IMR-90 (cell line): ENCODE data around the gene LPCAT4. TPM values are rescaled to one million over a fixed set of nuclear protein-coding genes. Genes with fewer than 3 reads are reported as not detected.
"Not testable (repeated sequence)": the region's sequence is repeated elsewhere in the genome, so short reads cannot be mapped to it uniquely, and the experiment has no call there.

Experiments
- ATAC-seq: fragments of 200-7000 bp; cut with Tn5 transposase; 2 replicates; pipeline ENCODE4 v1.9.1; 2020; ENCODE audit warnings: low read depth, mild to moderate bottlenecking, moderate library complexity
- BruUV-seq: library from RNA; stranded (reverse); fragments of 400-500 nt; replicated peaks from 2 replicates; lab custom pipeline; 2021; lab: Mats Ljungman, UMichigan
- CTCF ChIA-PET: fragments of 300-600 bp; formaldehyde crosslinking; extraction: SDS; loops from one replicate; lab custom pipeline; 2021; ENCODE audit warnings: antibody characterized with exemption; lab: Yijun Ruan, JAX
- POLR2A ChIA-PET: fragments of 300-600 bp; sonication (Branson Sonifier 250); formaldehyde crosslinking; loops from one replicate; lab custom pipeline; 2022; ENCODE audit warnings: antibody characterized with exemption; ENCODE audit not compliant: unreplicated experiment; lab: Charles Lee
- DNase-seq: peaks from one replicate; pipeline ENCODE4 v3.0.0; 2013
- H2AFZ ChIP-seq: replicated peaks from 2 replicates; pipeline ENCODE3; 2013; ENCODE audit warnings: low read length, mild to moderate bottlenecking; ENCODE audit not compliant: poor library complexity
- H2AK5ac ChIP-seq: 2 replicates; pipeline ENCODE4 v1.6.1; 2013; ENCODE audit warnings: low read depth, low read length, inconsistent platforms
- H2AK9ac ChIP-seq: replicated peaks from 2 replicates; pipeline ENCODE3; 2013; ENCODE audit warnings: mild to moderate bottlenecking, low read depth, low read length, moderate library complexity; ENCODE audit not compliant: poor library complexity
- H2BK120ac ChIP-seq: 2 replicates; pipeline ENCODE4 v1.6.1; 2013; ENCODE audit warnings: low read depth, low read length, inconsistent platforms
- H2BK15ac ChIP-seq: 3 replicates; pipeline ENCODE4 v1.6.1; 2013; ENCODE audit warnings: low read depth, low read length, inconsistent platforms
- H2BK20ac ChIP-seq: 2 replicates; pipeline ENCODE4 v1.6.1; 2013; ENCODE audit warnings: low read depth, mild to moderate bottlenecking, inconsistent platforms, low read length, moderate library complexity
- H2BK5ac ChIP-seq: 2 replicates; pipeline ENCODE4 v1.6.1; 2013; ENCODE audit warnings: mild to moderate bottlenecking, low read depth, low read length, inconsistent platforms; ENCODE audit not compliant: poor library complexity, severe bottlenecking
- H3K14ac ChIP-seq: replicated peaks from 2 replicates; pipeline ENCODE4 v1.6.1; 2013; ENCODE audit warnings: low read depth, low read length, inconsistent platforms
- H3K18ac ChIP-seq: 2 replicates; pipeline ENCODE4 v1.6.1; 2013; ENCODE audit warnings: low read depth, low read length, control low read depth
- H3K23ac ChIP-seq: 2 replicates; pipeline ENCODE4 v1.6.1; 2013; ENCODE audit warnings: low read depth, low read length, inconsistent platforms
- H3K27ac ChIP-seq: 2 replicates; pipeline ENCODE4 v1.5.1; 2013; ENCODE audit warnings: mild to moderate bottlenecking, control low read depth, low read length; ENCODE audit not compliant: insufficient read depth
- H3K27me3 ChIP-seq: 2 replicates; pipeline ENCODE4 v1.6.1; 2013; ENCODE audit warnings: low read length; ENCODE audit not compliant: control insufficient read depth, insufficient read depth
- H3K36me3 ChIP-seq: 2 replicates; pipeline ENCODE4 v1.6.1; 2013; ENCODE audit warnings: low read length, mixed read lengths; ENCODE audit not compliant: control insufficient read depth, insufficient read depth
- H3K4ac ChIP-seq: 2 replicates; pipeline ENCODE4 v1.6.1; 2013; ENCODE audit warnings: low read depth, low read length, inconsistent platforms
- H3K4me1 ChIP-seq: 2 replicates; pipeline ENCODE4 v1.6.1; 2013; ENCODE audit warnings: low read length, mixed read lengths; ENCODE audit not compliant: control insufficient read depth, insufficient read depth
- H3K4me2 ChIP-seq: 2 replicates; pipeline ENCODE4 v1.6.1; 2013; ENCODE audit warnings: low read depth, mild to moderate bottlenecking, control low read depth, low read length, moderate library complexity
- H3K4me3 ChIP-seq: 2 replicates; pipeline ENCODE4 v1.5.1; 2013; ENCODE audit warnings: low read depth, mild to moderate bottlenecking, control low read depth, low read length, moderate library complexity; ENCODE audit not compliant: insufficient read depth
- H3K56ac ChIP-seq: 2 replicates; pipeline ENCODE4 v1.6.1; 2013; ENCODE audit warnings: low read length, inconsistent platforms; ENCODE audit not compliant: insufficient read depth; ENCODE audit errors: extremely low read depth
- H3K79me1 ChIP-seq, 2 experiments: 2 replicates each; pipeline ENCODE4 v1.6.1; 2013; ENCODE audit warnings: low read length in 2 of 2, inconsistent platforms in 1 of 2, low read depth in 1 of 2
- H3K9ac ChIP-seq: 2 replicates; pipeline ENCODE4 v1.6.1; 2013; ENCODE audit warnings: low read depth, low read length, control low read depth
- H3K9me1 ChIP-seq: 2 replicates; pipeline ENCODE4 v1.6.1; 2013; ENCODE audit warnings: low read length, inconsistent platforms; ENCODE audit not compliant: insufficient read depth
- H3K9me3 ChIP-seq: 2 replicates; pipeline ENCODE4 v1.6.1; 2013; ENCODE audit warnings: low read length; ENCODE audit not compliant: control insufficient read depth, insufficient read depth
- H4K20me1 ChIP-seq: 2 replicates; pipeline ENCODE4 v1.6.1; 2013; ENCODE audit warnings: low read length, inconsistent platforms; ENCODE audit not compliant: insufficient read depth
- H4K5ac ChIP-seq: 2 replicates; pipeline ENCODE4 v1.6.1; 2013; ENCODE audit warnings: mild to moderate bottlenecking, low read depth, low read length, control low read depth
- H4K8ac ChIP-seq, 2 experiments: 2 replicates each; pipeline ENCODE4 v1.6.1; 2013; ENCODE audit warnings: low read depth in 2 of 2, low read length in 2 of 2, control low read depth in 1 of 2, inconsistent platforms in 1 of 2
- H4K91ac ChIP-seq: 2 replicates; pipeline ENCODE4 v1.6.1; 2013; ENCODE audit warnings: low read depth, low read length, inconsistent platforms; ENCODE audit not compliant: insufficient read depth
- BHLHE40 ChIP-seq: fragments of 150-350 bp; IDR thresholded peaks from 2 replicates; pipeline ENCODE4 v1.6.1; 2016; ENCODE audit warnings: mild to moderate bottlenecking, low read depth, low read length
- CHD1 ChIP-seq: IDR thresholded peaks from 2 replicates; pipeline ENCODE4 v1.6.1; 2012; ENCODE audit warnings: low read depth, low read length, improper control_type of control experiment
- MAZ ChIP-seq: IDR thresholded peaks from 2 replicates; pipeline ENCODE4 v1.6.1; 2012; ENCODE audit warnings: low read depth, mild to moderate bottlenecking, low read length, improper control_type of control experiment, moderate library complexity, borderline replicate concordance
- MXI1 ChIP-seq: IDR thresholded peaks from 2 replicates; pipeline ENCODE4 v1.6.1; 2012; ENCODE audit warnings: low read depth, mild to moderate bottlenecking, low read length, moderate library complexity, borderline replicate concordance
- NFE2L2 ChIP-seq: fragments of 150-350 bp; IDR thresholded peaks from 2 replicates; pipeline ENCODE4 v1.6.1; 2016; ENCODE audit warnings: low read depth, mild to moderate bottlenecking, low read length
- RAD21 ChIP-seq: IDR thresholded peaks from 2 replicates; pipeline ENCODE4 v1.6.1; 2012; ENCODE audit warnings: low read length, improper control_type of control experiment
- SMC3 ChIP-seq: fragments of 150-350 bp; IDR thresholded peaks from 2 replicates; pipeline ENCODE4 v1.6.1; 2016; ENCODE audit warnings: low read depth, mild to moderate bottlenecking, antibody characterized with exemption, low read length, moderate library complexity
- USF2 ChIP-seq: fragments of 150-350 bp; IDR thresholded peaks from 2 replicates; pipeline ENCODE4 v1.6.1; 2017; ENCODE audit warnings: mild to moderate bottlenecking, antibody characterized with exemption, low read length, low read depth
- WGBS, 2 experiments: methylation state at CpG; one replicate each; pipeline versions ENCODE4 v1.1.5 to v1.1.7; 2013; ENCODE audit warnings: missing lambda C conversion rate in 2 of 2; ENCODE audit not compliant: insufficient read length in 1 of 2; ENCODE audit errors: extremely low coverage in 2 of 2; 5-methylcytosine and 5-hydroxymethylcytosine counted together
- dilution Hi-C: fragments of 300-500 bp; cut with HindIII; formaldehyde crosslinking; loops from one replicate; pipeline ENCODE4 v1.14.3; 2018; ENCODE audit warnings: low sequenced_read_pairs; ENCODE audit not compliant: unreplicated experiment
- in situ Hi-C: fragments of 300-500 bp; cut with MboI; formaldehyde crosslinking; loops from 3 replicates; pipeline ENCODE4 v1.14.3; 2019; ENCODE audit warnings: low sequenced_read_pairs, inconsistent platforms, mixed read lengths
- intact Hi-C: fragments of 100-400 bp; cut with micrococcal nuclease; formaldehyde crosslinking; loops from 2 replicates; pipeline ENCODE4 v1.10.0; 2022
- polyA plus RNA-seq, 3 experiments: library from polyadenylated mRNA; depleted of rRNA; stranded (reverse); fragments of >200 nt; gene quantifications; 2 replicates each; pipeline ENCODE4 v1.2.3, GENCODE V29; 2012; ENCODE audit warnings: low replicate concordance in 1 of 3
- total RNA-seq: library from RNA; depleted of rRNA; stranded (reverse); fragments of >200 nt; gene quantifications from 2 replicates; pipeline ENCODE4 v1.2.3, GENCODE V29; 2012

Gene LPCAT4
- total and polyA plus RNA-seq, 2 of the 4 experiments (the other 2 are of a cell fraction): 3.8 to 44.4 TPM

- Histone ChIP-seq H3K4ac (no peak overlapping the region), H3K27me3 (no peaks in the 10 kb centered on the region), H3K18ac (no peak overlapping the region), H3K4me2 (no peak overlapping the region), H2AK9ac (no peak overlapping the region), H3K9me3 (no peaks in the 10 kb centered on the region), H3K14ac (no peak overlapping the region), H3K79me1 (no peaks in the 10 kb centered on the region; a peak in 1 of 4 replicates), H4K8ac (no peak overlapping the region), H3K27ac (no peak overlapping the region), H2BK20ac (no peak overlapping the region), H4K5ac (no peak overlapping the region), H2AK5ac (no peak overlapping the region), H2AFZ (no peak overlapping the region), H3K56ac (no peak overlapping the region), H3K9ac (no peak overlapping the region), H4K91ac (no peak overlapping the region), H2BK5ac (no peak overlapping the region), H3K4me3 (no peak overlapping the region), H3K36me3 (no peaks in the 10 kb centered on the region), H2BK15ac (no peak overlapping the region), H3K4me1 (no peaks in the 10 kb centered on the region), H3K23ac (no peak overlapping the region), H3K9me1 (peaks cover 2% of the 10 kb centered on the region; the same call in 1 of the 2 replicates), H2BK120ac (no peak overlapping the region), H4K20me1 (no peaks in the 10 kb centered on the region)
- no CpG with 5 or more reads among the region's 2 CpGs for WGBS, 2 experiments
- POLR2A ChIA-PET: no interaction called here
- no TSS peak for BruUV-seq
- TF ChIP-seq SMC3: no peak
- TF ChIP-seq CHD1: no peak
- TF ChIP-seq RAD21: no peak
- TF ChIP-seq MXI1: no peak
- TF ChIP-seq USF2: no peak
- no peak for TF ChIP-seq NFE2L2
- TF ChIP-seq MAZ: no peak
- no peak for TF ChIP-seq BHLHE40
- intact Hi-C loops (no loop called here), in situ Hi-C loops (no loop called here), dilution Hi-C loops (no loop called here)
- ATAC-seq (no peak), DNase-seq (no peak)
- CTCF ChIA-PET: no interaction called here
Measured at GRCh38 chr15:34376856-34377255, 9.9 kb upstream of the LPCAT4 start.

- H3K18ac ChIP-seq, H4K5ac ChIP-seq, H3K4me3 ChIP-seq, H2BK5ac ChIP-seq, BruUV-seq, H2BK20ac ChIP-seq, POLR2A ChIA-PET, H2AK9ac ChIP-seq, H2BK120ac ChIP-seq, H2BK15ac ChIP-seq, H4K91ac ChIP-seq, H3K36me3 ChIP-seq, H3K4ac ChIP-seq, H3K9me3 ChIP-seq, DNase-seq, H3K27me3 ChIP-seq, CTCF ChIA-PET, H2AK5ac ChIP-seq, H4K8ac ChIP-seq, H3K79me1 ChIP-seq, H2AFZ ChIP-seq, H3K56ac ChIP-seq, H3K14ac ChIP-seq, in situ Hi-C loops, ATAC-seq, dilution Hi-C loops, H3K4me1 ChIP-seq, H4K20me1 ChIP-seq, H3K9me1 ChIP-seq, intact Hi-C loops, H3K4me2 ChIP-seq, H3K27ac ChIP-seq, H3K23ac ChIP-seq, H3K9ac ChIP-seq: not testable (repeated sequence)
- no CpG with 5 or more reads among the region's 2 CpGs for WGBS, 2 experiments
Measured at GRCh38 chr15:34375541-34375940, 8.5 kb upstream of the LPCAT4 start.
